Measurements from ENCODE around the gene HSD17B7.

The HSD17B7 gene

DNA sequence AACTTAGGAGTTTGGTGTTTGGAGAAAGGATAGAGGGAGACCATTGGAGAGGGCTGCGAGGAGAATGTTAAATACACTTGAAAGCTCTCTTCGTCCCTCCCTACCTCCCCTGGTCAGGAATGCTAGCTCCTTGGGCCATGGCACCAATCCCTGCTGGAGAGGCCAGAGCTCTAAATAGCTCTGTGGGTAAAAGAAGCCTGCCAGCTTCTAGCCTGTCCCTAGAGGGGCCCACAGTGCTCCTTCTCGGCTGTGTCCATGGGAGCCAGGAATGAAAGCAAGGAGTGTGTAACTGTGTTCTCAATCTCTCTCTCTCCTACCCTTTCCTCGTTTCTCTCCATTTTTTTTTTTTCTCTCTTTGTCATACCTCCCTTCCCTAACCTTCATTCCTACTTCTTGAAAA lies 70.6 kb downstream of the HSD17B7 start, which contains the start of gene CCDC190:
Gene CCDC190 (minus strand): TSS at position 75 of the 400 bp plus-strand sequence. CDS start 1,529 bp downstream, outside the sequence.
- DNase-seq: no peak

GRCh38 chr1:162861625-162862024 lies 71.1 kb downstream of the HSD17B7 start:
- no peak for DNase-seq
